ENCODE measurements around the gene AMDHD2. TPM values are rescaled to one million over a fixed set of nuclear protein-coding genes. Genes with fewer than 3 reads are reported as not detected.

Gene AMDHD2
- total RNA-seq, 2 donors from 2014 or later: 10.6 to 12.6 TPM

DNA sequence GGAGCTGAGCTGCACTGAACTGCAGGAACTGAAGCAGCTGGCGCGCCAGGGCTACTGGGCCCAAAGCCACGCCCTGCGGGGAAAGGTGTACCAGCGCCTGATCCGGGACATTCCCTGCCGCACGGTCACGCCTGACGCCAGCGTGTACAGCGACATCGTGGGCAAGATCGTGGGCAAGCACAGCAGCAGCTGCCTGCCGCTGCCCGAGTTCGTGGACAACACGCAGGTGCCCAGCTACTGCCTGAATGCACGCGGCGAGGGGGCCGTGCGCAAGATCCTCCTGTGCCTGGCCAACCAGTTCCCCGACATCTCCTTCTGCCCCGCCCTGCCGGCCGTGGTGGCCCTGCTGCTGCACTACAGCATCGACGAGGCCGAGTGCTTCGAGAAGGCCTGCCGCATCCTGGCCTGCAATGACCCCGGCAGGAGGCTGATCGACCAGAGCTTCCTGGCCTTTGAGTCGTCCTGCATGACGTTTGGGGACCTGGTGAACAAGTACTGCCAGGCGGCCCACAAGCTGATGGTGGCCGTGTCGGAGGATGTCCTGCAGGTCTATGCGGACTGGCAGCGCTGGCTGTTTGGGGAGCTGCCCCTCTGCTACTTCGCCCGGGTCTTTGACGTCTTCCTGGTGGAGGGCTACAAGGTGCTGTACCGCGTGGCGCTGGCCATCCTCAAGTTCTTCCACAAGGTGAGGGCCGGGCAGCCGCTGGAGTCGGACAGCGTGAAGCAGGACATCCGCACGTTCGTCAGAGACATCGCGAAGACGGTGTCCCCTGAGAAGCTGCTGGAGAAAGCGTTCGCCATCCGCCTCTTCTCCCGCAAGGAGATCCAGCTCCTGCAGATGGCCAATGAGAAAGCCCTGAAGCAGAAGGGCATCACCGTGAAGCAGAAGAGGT, 23.7 kb upstream of the AMDHD2 start:
- Histone ChIP-seq H3K27ac (peak overlapping the region in 1 of 2 donors; percentile 38), H3K36me3 (peaks cover 7% of the 10 kb centered on the region), H3K27me3 (no peaks in the 10 kb centered on the region), H3K4me1 (peaks cover 0 to 35% of the 10 kb centered on the region in 2 donors), H3K9me3 (no peaks in the 10 kb centered on the region), H3K4me3 (no peak overlapping the region)
- TF ChIP-seq, protein P1, sequence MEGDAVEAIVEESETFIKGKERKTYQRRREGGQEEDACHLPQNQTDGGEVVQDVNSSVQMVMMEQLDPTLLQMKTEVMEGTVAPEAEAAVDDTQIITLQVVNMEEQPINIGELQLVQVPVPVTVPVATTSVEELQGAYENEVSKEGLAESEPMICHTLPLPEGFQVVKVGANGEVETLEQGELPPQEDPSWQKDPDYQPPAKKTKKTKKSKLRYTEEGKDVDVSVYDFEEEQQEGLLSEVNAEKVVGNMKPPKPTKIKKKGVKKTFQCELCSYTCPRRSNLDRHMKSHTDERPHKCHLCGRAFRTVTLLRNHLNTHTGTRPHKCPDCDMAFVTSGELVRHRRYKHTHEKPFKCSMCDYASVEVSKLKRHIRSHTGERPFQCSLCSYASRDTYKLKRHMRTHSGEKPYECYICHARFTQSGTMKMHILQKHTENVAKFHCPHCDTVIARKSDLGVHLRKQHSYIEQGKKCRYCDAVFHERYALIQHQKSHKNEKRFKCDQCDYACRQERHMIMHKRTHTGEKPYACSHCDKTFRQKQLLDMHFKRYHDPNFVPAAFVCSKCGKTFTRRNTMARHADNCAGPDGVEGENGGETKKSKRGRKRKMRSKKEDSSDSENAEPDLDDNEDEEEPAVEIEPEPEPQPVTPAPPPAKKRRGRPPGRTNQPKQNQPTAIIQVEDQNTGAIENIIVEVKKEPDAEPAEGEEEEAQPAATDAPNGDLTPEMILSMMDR (IDR thresholded peaks at IDR 0.05): no peak
- DNase-seq (ENCODE audit: low spot score): no peak

DNA sequence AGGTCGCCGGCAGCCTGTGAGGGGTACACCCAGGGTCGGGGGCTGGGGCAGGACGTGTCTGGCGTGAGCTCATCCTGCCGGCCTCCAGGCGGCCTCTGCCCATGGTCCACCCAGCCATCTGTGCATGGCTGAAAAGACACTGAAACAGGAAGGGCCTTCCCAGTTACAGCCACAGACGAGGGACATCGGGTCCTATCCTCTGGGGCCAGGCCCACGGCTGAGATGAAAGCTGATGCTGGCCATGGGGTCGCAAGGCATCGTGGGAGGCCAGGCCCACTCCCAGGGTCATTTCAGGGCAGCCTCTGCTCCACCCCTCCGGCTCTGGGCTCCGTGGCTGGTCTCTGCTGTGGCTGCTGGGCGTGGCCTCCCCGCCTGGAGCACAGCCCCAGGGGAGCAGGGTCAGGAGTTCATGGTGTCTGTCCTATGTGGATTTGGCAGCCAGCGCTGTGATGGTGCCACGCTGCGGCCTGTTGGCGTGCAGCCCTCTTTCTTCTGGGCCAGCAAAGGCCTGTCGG, 23.0 kb upstream of the AMDHD2 start:
- no peak for DNase-seq (ENCODE audit: low spot score)
- TF ChIP-seq, protein P1 (IDR thresholded peaks at IDR 0.05): no peak
- no peak overlapping the region for H3K4me3 ChIP-seq

DNA sequence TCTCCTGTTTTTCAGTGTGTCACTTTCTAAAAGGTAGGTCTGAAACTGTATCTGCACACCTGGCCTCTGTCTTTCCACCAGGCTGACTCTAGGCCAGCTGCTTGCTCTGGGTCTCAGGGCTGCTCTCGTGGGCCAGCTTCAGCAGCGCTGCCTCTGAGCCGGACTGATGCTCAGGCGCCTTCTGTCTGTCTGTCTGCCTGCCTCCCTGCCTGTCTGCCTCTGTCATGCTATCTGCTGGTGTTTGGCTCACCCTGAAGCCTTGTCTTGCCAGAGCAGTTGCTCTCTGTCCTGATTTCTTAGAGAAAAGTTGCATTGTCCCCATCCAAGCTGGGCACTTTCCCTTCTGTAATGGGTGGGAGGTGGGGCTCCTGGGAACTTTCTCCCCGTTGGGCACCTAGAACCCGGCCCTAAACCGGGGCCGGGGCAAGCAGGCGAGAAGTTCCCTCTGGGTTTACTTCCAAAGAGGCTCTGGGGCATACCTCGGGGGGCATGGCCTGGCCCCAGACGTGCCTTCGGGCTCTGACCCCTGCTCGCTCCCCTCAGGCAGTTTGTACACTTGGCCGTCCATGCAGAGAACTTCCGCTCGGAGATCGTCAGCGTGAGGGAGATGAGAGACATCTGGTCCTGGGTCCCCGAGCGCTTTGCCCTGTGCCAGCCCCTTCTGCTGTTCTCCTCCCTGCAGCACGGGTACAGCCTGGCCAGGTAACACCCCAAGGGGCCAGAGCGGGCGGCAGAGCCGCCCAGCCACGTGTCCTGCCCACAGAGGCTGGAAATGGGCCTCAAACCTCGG, 22.3 kb upstream of the AMDHD2 start:
- peaks cover 7% of the 10 kb centered on the region for H3K36me3 ChIP-seq
- H3K4me3 ChIP-seq: no peak overlapping the region
- H3K9me3 ChIP-seq: no peaks in the 10 kb centered on the region
- no peaks in the 10 kb centered on the region for H3K27me3 ChIP-seq
- H3K27ac ChIP-seq: peak overlapping the region; percentile 10 to 38
- H3K4me1 ChIP-seq: peaks cover 0 to 49% of the 10 kb centered on the region in 2 donors
- TF ChIP-seq, protein P1 (IDR thresholded peaks at IDR 0.05): no peak
- no peak for DNase-seq (ENCODE audit: low spot score)

More for the DNA sequence above, 23.0 kb upstream of the AMDHD2 start:
- H3K36me3 ChIP-seq: peaks cover 7% of the 10 kb centered on the region
- H3K9me3 ChIP-seq: no peaks in the 10 kb centered on the region
- peak overlapping the region in 1 of 2 donors; percentile 38 for H3K27ac ChIP-seq
- H3K27me3 ChIP-seq: no peaks in the 10 kb centered on the region
- peaks cover 0 to 42% of the 10 kb centered on the region in 2 donors for H3K4me1 ChIP-seq

DNA sequence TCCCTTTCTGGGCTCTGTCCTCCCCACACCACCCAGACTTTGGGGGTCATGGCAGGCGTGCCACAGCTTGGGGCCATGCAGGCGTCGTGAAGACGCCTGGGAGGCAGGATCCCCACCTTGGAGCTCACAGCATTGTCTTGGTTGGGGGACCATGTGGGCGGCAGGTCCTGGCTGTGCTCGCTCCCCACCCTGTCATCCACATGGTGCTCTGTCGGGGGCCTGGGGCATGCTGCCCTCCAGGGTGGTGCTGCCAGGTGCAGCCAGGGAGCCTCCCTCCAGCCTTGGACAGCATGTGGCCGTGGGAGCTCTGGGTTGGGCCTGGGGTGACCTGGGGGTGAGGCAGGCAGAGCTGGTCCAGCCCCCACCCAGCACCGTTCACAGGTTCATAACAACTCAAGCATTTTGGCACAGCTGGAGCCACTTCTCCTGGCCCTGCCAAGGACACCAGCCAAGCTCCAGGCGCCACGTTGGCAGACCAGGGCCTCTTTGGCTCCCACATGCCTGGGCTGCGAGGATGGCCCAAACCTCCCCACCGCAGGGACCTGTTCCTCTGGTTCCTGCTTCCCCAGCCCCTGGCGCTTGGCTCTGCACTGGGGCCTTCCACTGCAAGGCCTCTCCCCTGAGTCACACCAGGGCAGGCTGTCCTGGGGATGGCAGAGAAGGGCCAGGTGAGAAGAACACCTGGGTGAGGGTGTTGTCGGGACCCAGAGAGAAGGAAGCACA, 21.5 kb upstream of the AMDHD2 start:
- H3K4me3 ChIP-seq: no peak overlapping the region
- DNase-seq (ENCODE audit: low spot score): no peak
- H3K27ac ChIP-seq: peak overlapping the region; percentile 10 to 38
- H3K4me1 ChIP-seq: peaks cover 0 to 52% of the 10 kb centered on the region in 2 donors
- no peaks in the 10 kb centered on the region for H3K9me3 ChIP-seq
- TF ChIP-seq, protein P1 (IDR thresholded peaks at IDR 0.05): no peak
- no peaks in the 10 kb centered on the region for H3K27me3 ChIP-seq
- H3K36me3 ChIP-seq: peaks cover 7% of the 10 kb centered on the region

DNA sequence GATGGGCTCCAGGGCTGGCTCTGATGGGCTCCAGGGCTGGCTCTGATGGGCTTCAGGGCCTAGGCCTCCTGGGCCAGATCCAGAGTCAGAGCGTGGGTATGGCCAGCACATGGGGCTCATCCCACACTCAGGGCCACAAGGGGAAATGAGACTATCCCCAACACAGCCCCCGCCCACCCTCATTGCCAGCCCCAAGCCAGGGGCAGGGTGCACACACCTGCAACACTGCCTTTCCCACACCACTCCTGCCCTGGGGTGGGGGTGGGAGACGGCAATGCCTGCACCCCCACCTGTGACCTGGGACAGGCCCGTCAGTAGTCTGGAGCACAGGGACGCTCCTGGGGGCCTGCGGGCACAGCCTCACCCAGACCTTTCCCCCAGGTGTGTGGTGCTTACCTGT, 20.7 kb upstream of the AMDHD2 start:
- no peak overlapping the region for H3K4me3 ChIP-seq
- H3K36me3 ChIP-seq: peaks cover 7% of the 10 kb centered on the region
- DNase-seq (ENCODE audit: low spot score): no peak
- peaks cover 0 to 52% of the 10 kb centered on the region in 2 donors for H3K4me1 ChIP-seq
- H3K9me3 ChIP-seq: no peaks in the 10 kb centered on the region
- no peaks in the 10 kb centered on the region for H3K27me3 ChIP-seq
- peak overlapping the region in 1 of 2 donors; percentile 7 for H3K27ac ChIP-seq
- TF ChIP-seq, protein P1 (IDR thresholded peaks at IDR 0.05): no peak
